Colonic mucosa (tissue), 4 donors: ENCODE results near the gene GDF10. TPM values are rescaled to one million over a fixed set of nuclear protein-coding genes. Genes with fewer than 3 reads are reported as not detected.

Experiments used
- DNase-seq: peaks from one replicate; pipeline ENCODE4 v3.0.0-alpha.2; 2020
- H3K27ac ChIP-seq: fragments of 200-600 bp; one replicate; pipeline ENCODE4 v1.8.0; 2021
- H3K27me3 ChIP-seq: fragments of 200-600 bp; one replicate; pipeline ENCODE4 v1.8.0; 2021
- H3K36me3 ChIP-seq: fragments of 200-600 bp; one replicate; pipeline ENCODE4 v1.8.0; 2021
- H3K4me1 ChIP-seq: fragments of 200-600 bp; one replicate; pipeline ENCODE4 v1.8.0; 2021; ENCODE audit warnings: mild to moderate bottlenecking
- H3K4me3 ChIP-seq: fragments of 200-600 bp; one replicate; pipeline ENCODE4 v1.8.0; 2021
- H3K9ac ChIP-seq, 2 donors: one replicate each; pipeline ENCODE4 v1.7.0; 2013; ENCODE audit warnings: control low read depth in 2 of 2, low read depth in 2 of 2, low read length in 2 of 2
- H3K9me3 ChIP-seq: fragments of 200-600 bp; one replicate; pipeline ENCODE4 v1.8.0; 2021
- CTCF ChIP-seq: fragments of 200-600 bp; IDR thresholded peaks from one replicate; pipeline ENCODE4 v1.8.0; 2022; ENCODE audit warnings: antibody characterized with exemption, mild to moderate bottlenecking
- intact Hi-C: fragments of 100-400 bp; cut with DNase I; formaldehyde crosslinking; loops from one replicate; pipeline ENCODE4 v1.14.1; 2022
- total RNA-seq, 2 donors: library from RNA; stranded (reverse); fragmentation: NEBNext Ultra II Directional in 1 of 2; extraction: Animal tissue kit (Norgen Biotek cat#: 25700) in 1 of 2; gene quantifications; one replicate each; pipeline ENCODE4 v1.2.1, GENCODE V29; 2021
- donor health status: healthy.
- donor health status: DM: no; HTN: no; CAD: no.
- donor health status: DM: no; HTN: no; CAD: no.

GDF10 gene
- total RNA-seq, 2 donors from 2014 or later = 0.10 to 0.37 TPM

DNA sequence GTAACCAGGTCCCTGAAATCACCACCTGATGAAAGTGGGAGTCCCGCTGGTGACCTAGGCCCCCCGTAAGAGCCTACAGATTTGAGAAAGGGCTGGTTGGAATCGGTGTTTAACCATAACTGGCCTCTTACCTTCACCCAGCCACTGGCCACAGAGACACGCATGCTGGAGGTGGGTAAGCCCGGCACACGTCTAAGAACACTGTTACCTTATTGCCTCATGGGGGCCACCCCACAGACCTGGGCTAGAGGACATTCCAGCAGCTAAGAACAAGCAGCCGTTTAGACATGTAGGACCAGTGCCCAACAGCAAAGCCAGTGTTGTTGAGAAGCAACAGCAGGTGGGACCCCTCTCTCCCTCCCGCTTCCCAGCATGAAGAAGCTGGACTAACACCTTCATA lies 19.8 kb downstream of the GDF10 start:
- no peak overlapping the region for H3K27ac ChIP-seq
- TF ChIP-seq CTCF = no peak
- no peaks in the 10 kb centered on the region for H3K4me1 ChIP-seq
- H3K4me3 ChIP-seq = no peak overlapping the region
- intact Hi-C loops = no loop called here
- no peak for DNase-seq
- H3K36me3 ChIP-seq = no peaks in the 10 kb centered on the region
- H3K9me3 ChIP-seq = no peaks in the 10 kb centered on the region
- no peaks in the 10 kb centered on the region for H3K27me3 ChIP-seq
- no peak overlapping the region for H3K9ac ChIP-seq

- no peak for DNase-seq
- intact Hi-C loops = no loop called here
- no peak overlapping the region for H3K4me3 ChIP-seq
- no peaks in the 10 kb centered on the region for H3K4me1 ChIP-seq
- no peaks in the 10 kb centered on the region for H3K36me3 ChIP-seq
- H3K9ac ChIP-seq = no peak overlapping the region
- H3K27ac ChIP-seq = no peak overlapping the region
- H3K9me3 ChIP-seq = no peaks in the 10 kb centered on the region
- TF ChIP-seq CTCF = no peak
- H3K27me3 ChIP-seq = no peaks in the 10 kb centered on the region
Measured at GRCh38 chr10:47320812-47321211, 20.8 kb downstream of the GDF10 start.

DNA sequence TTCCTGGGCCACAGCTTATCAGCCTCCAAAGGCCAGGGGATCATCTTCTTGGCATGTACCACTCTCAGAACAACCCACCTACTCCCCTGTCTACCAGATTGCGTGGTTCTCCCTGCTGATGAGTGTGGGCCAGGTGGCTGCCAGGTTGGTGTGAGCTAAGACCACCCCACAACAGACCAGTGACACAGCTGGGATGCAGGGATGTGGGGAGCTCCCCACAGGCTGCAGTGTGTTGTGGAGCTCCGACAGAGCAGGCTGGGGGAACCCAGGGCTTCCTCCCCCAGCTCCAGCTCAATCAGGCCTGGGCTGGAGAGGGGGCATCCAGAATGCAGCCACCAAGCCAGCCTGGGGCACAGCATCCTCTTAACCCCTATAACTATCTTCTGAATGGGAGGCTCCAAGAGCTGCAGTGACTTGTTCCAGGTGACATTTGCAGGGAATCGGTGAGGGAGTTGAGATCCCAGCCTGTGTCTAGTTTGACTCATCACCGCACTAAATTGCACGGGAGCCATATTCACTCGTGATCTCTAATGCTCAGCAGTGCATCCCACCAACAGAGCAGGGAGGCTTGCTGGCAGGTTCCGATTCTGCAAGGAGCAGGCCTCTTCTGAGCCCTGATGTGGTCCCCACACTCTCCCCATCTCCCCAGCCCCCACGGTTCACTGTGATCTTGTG lies 21.7 kb downstream of the GDF10 start:
- Histone ChIP-seq H3K4me3 (no peak overlapping the region), H3K9me3 (no peaks in the 10 kb centered on the region), H3K27ac (no peak overlapping the region), H3K27me3 (no peaks in the 10 kb centered on the region), H3K9ac (no peak overlapping the region), H3K4me1 (no peaks in the 10 kb centered on the region), H3K36me3 (no peaks in the 10 kb centered on the region)
- intact Hi-C loops = no loop called here
- no peak for TF ChIP-seq CTCF
- DNase-seq = no peak

GRCh38 chr10:47322300-47323061 lies 22.5 kb downstream of the GDF10 start, which contains the start of gene GDF2:
Gene GDF2 (plus strand): TSS chr10:47322454. CDS start chr10:47322669, 215 bp downstream.
- H3K9ac ChIP-seq = no peak within 1 kb of the TSS
- no peak within 1 kb of the TSS for H3K4me3 ChIP-seq
- intact Hi-C loops = no loop called here
- H3K9me3 ChIP-seq = no peaks in the 10 kb centered on the region
- H3K4me1 ChIP-seq = no peaks in the 10 kb centered on the region
- no peaks in the 10 kb centered on the region for H3K27me3 ChIP-seq
- DNase-seq = no peak
- TF ChIP-seq CTCF = no peak
- no peaks in the 10 kb centered on the region for H3K36me3 ChIP-seq
- no peak within 1 kb of the TSS for H3K27ac ChIP-seq

DNA sequence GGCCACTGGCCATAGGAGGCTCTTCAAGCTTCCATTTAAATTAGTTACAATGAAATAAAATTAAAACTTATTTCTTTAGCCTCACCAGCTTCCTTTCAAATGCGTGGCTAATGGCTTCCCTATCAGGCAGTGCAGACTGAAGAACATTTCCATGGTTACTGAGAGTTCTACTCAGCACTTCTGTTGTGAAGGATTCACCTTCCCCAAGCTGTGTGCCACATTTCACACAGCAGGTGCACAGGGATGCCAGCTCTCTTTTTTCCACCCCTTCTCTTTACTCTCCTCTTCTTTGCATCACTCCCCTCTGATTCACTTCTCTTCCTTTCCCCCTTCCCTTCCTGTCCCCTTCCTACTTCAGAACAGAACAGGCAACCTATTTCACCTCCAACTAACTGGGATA lies 23.1 kb downstream of the GDF10 start:
- Histone ChIP-seq H3K9me3 (no peaks in the 10 kb centered on the region), H3K4me3 (no peak overlapping the region), H3K9ac (no peak overlapping the region), H3K4me1 (no peaks in the 10 kb centered on the region), H3K27ac (no peak overlapping the region), H3K36me3 (no peaks in the 10 kb centered on the region), H3K27me3 (no peaks in the 10 kb centered on the region)
- no peak for DNase-seq
- no peak for TF ChIP-seq CTCF
- intact Hi-C loops = no loop called here
